HepG2 (cell line): Measurements from ENCODE around the gene DOCK11. TPM values are rescaled to one million over a fixed set of nuclear protein-coding genes. Genes with fewer than 3 reads are reported as not detected.
"Not testable (repeated sequence)": the region's sequence is repeated elsewhere in the genome, so short reads cannot be mapped to it uniquely, and the experiment has no call there.

ENCODE experiments used
- ATAC-seq: fragments of 200-7000 bp; cut with Tn5 transposase; 3 replicates; pipeline ENCODE4 v1.9.1; 2020; ENCODE audit warnings: mild to moderate bottlenecking, moderate library complexity
- BruUV-seq: library from RNA; stranded (reverse); fragments of 400-500 nt; replicated peaks from 2 replicates; lab custom pipeline; 2021; lab: Mats Ljungman, UMichigan
- CTCF ChIA-PET: fragments of 300-600 bp; formaldehyde crosslinking; extraction: SDS; loops from one replicate; lab custom pipeline; 2021; ENCODE audit warnings: low total read pairs, inconsistent platforms, low intra/inter-chr PET ratio; lab: Yijun Ruan, JAX
- POLR2A ChIA-PET: fragments of 350-600 bp; sonication (Branson Sonifier 250); formaldehyde crosslinking; loops from one replicate; lab custom pipeline; 2020; ENCODE audit warnings: antibody characterized with exemption, inconsistent platforms; lab: Yijun Ruan, JAX
- DNase-seq: peaks from one replicate; pipeline ENCODE4 v3.0.0-alpha.2; 2015; ENCODE audit warnings: low spot score
- FAIRE-seq: peaks from 3 replicates; lab custom pipeline; 2011; peaks lifted over from hg19 to GRCh38; lab: Jason Lieb, UNC
- H2AFZ ChIP-seq: one replicate; pipeline ENCODE4 v1.6.1; 2011; ENCODE audit warnings: low read length, inconsistent platforms
- H3K27ac ChIP-seq: fragments of 300-600 bp; 3 replicates; pipeline ENCODE4 v1.8.0; 2011; ENCODE audit warnings: mixed run types, mild to moderate bottlenecking, mixed read lengths, low read length, inconsistent platforms; ENCODE audit not compliant: insufficient read depth; ENCODE audit errors: extremely low read length
- H3K27me3 ChIP-seq, 2 experiments: fragments of 200-600 bp in 1 of 2; 2 replicates in 1 of 2; 3 replicates in 1 of 2; pipeline versions ENCODE4 v1.6.0 to v1.8.0; 2011; ENCODE audit warnings: low read length in 2 of 2, mild to moderate bottlenecking in 2 of 2, moderate library complexity in 2 of 2, inconsistent platforms in 1 of 2; ENCODE audit not compliant: insufficient read depth in 2 of 2, control insufficient read depth in 1 of 2
- H3K36me3 ChIP-seq, 2 experiments: fragments of 200-600 bp in 1 of 2; replicated peaks in 1 of 2; 2 replicates in 1 of 2; 3 replicates in 1 of 2; pipeline versions ENCODE4 v1.5.1 to v1.8.0; 2011; ENCODE audit warnings: low read length in 2 of 2, inconsistent platforms in 1 of 2; ENCODE audit not compliant: insufficient read depth in 2 of 2, control insufficient read depth in 1 of 2
- H3K4me1 ChIP-seq: 2 replicates; pipeline ENCODE4 v1.5.1; 2012; ENCODE audit warnings: low read length, inconsistent platforms; ENCODE audit not compliant: insufficient read depth
- H3K4me2 ChIP-seq: 2 replicates; pipeline ENCODE4 v1.6.0; 2011; ENCODE audit warnings: low read depth, low read length, inconsistent platforms
- H3K4me3 ChIP-seq, 3 experiments: fragments of 200-600 bp in 1 of 3; sonication (generic), shearing (Covaris generic) in 1 of 3; replicated peaks in 1 of 3; 2 replicates each; pipeline ENCODE4 v1.5.1; 2011 to 2016; ENCODE audit warnings: low read length in 3 of 3, inconsistent platforms in 2 of 3, low read depth in 2 of 3, mild to moderate bottlenecking in 2 of 3, control low read depth in 1 of 3, mixed read lengths in 1 of 3; ENCODE audit not compliant: insufficient read depth in 1 of 3
- H3K79me2 ChIP-seq: one replicate; pipeline ENCODE4 v1.6.1; 2011; ENCODE audit warnings: low read length, inconsistent platforms; ENCODE audit not compliant: insufficient read depth
- H3K9ac ChIP-seq: 2 replicates; pipeline ENCODE4 v1.6.0; 2011; ENCODE audit warnings: mild to moderate bottlenecking, low read depth, low read length, inconsistent platforms; ENCODE audit not compliant: insufficient read depth
- H3K9me3 ChIP-seq: 2 replicates; pipeline ENCODE4 v1.5.1; 2012; ENCODE audit warnings: mild to moderate bottlenecking, low read length
- H4K20me1 ChIP-seq: 2 replicates; pipeline ENCODE4 v1.6.0; 2011; ENCODE audit warnings: inconsistent platforms, mild to moderate bottlenecking, low read length, moderate library complexity; ENCODE audit not compliant: insufficient read depth
- BCL6 ChIP-seq: IDR thresholded peaks from 2 replicates; pipeline ENCODE4 v1.6.1; 2016; ENCODE audit warnings: missing genetic modification reagents, missing compliant biosample characterization
- CENPT ChIP-seq: sonication (generic); formaldehyde crosslinking; IDR thresholded peaks from 2 replicates; pipeline ENCODE4 v1.8.0; 2022; ENCODE audit warnings: low read depth, mild to moderate bottlenecking, moderate library complexity, missing genetic modification reagents
- HMG20B ChIP-seq: conservative IDR thresholded peaks from 2 replicates; pipeline ENCODE4 v1.6.1; 2016; ENCODE audit warnings: missing genetic modification reagents, missing compliant biosample characterization
- JUN ChIP-seq: sonication (generic); formaldehyde crosslinking; IDR thresholded peaks from 2 replicates; pipeline ENCODE4 v1.4.0; 2020; ENCODE audit warnings: mild to moderate bottlenecking, missing genetic modification reagents
- NFATC3 ChIP-seq: sonication (generic); formaldehyde crosslinking; IDR thresholded peaks from 2 replicates; pipeline ENCODE4 v1.5.1; 2020; ENCODE audit warnings: mild to moderate bottlenecking, missing genetic modification reagents
- RARA ChIP-seq: IDR thresholded peaks from 2 replicates; pipeline ENCODE4 v1.6.1; 2016; ENCODE audit warnings: missing genetic modification reagents, missing compliant biosample characterization
- SALL2 ChIP-seq: sonication (generic); formaldehyde crosslinking; IDR thresholded peaks from 2 replicates; pipeline ENCODE4 v1.8.1; 2023; ENCODE audit warnings: mild to moderate bottlenecking, missing genetic modification reagents, inconsistent platforms
- SNAPC5 ChIP-seq: sonication (generic); formaldehyde crosslinking; IDR thresholded peaks from 2 replicates; pipeline ENCODE4 v1.8.1; 2023; ENCODE audit warnings: mild to moderate bottlenecking, missing genetic modification reagents, borderline replicate concordance
- SRF ChIP-seq: IDR thresholded peaks from 2 replicates; pipeline ENCODE4 v1.6.1; 2011; ENCODE audit warnings: mild to moderate bottlenecking, low read depth, low read length, moderate library complexity
- TGIF2 ChIP-seq: IDR thresholded peaks from 2 replicates; pipeline ENCODE4 v1.6.1; 2016; ENCODE audit warnings: control low read depth, missing compliant biosample characterization
- ZBTB7B ChIP-seq: sonication (generic); formaldehyde crosslinking; IDR thresholded peaks from 2 replicates; pipeline ENCODE4 v1.4.0; 2020; ENCODE audit warnings: missing genetic modification reagents
- ZNF12 ChIP-seq: sonication (generic); formaldehyde crosslinking; IDR thresholded peaks from 2 replicates; pipeline ENCODE4 v1.5.0; 2020; ENCODE audit warnings: missing genetic modification reagents
- ZNF121 ChIP-seq: sonication (generic); formaldehyde crosslinking; IDR thresholded peaks from 2 replicates; pipeline ENCODE4 v1.5.0; 2020; ENCODE audit warnings: mild to moderate bottlenecking, missing genetic modification reagents
- ZNF264 ChIP-seq: sonication (generic); formaldehyde crosslinking; IDR thresholded peaks from 2 replicates; pipeline ENCODE4 v1.4.0; 2020; ENCODE audit warnings: missing genetic modification reagents
- ZNF598 ChIP-seq: sonication (generic); formaldehyde crosslinking; IDR thresholded peaks from 2 replicates; pipeline ENCODE4 v1.5.1; 2020; ENCODE audit warnings: mild to moderate bottlenecking, missing genetic modification reagents, borderline replicate concordance
- WGBS: methylation state at CpG from one replicate; pipeline ENCODE4 v1.1.6; 2017; ENCODE audit warnings: low lambda C conversion rate; 5-methylcytosine and 5-hydroxymethylcytosine counted together
- in situ Hi-C: cut with HindIII; loops from 2 replicates; pipeline ENCODE4 v1.10.0; 2017; ENCODE audit warnings: low pct_unique_long_range_greater_than_20kb; ENCODE audit not compliant: extremely low pct_ligation_motif_present
- intact Hi-C: fragments of 100-400 bp; cut with micrococcal nuclease; formaldehyde crosslinking; loops from one replicate; pipeline ENCODE4 v1.10.0; 2022; ENCODE audit not compliant: unreplicated experiment
- polyA plus RNA-seq, 8 experiments: library from polyadenylated mRNA; depleted of rRNA in 3 of 8; stranded (reverse) in 7 of 8; unstranded in 1 of 8; fragments of >200 nt; fragmentation: Illumina TruSeq in 4 of 8; extraction: Trizol in 4 of 8; gene quantifications; 2 replicates each; pipeline versions ENCODE4 v1.2.1 to v1.2.3, GENCODE V29; 2011 to 2016; ENCODE audit warnings: low read depth in 4 of 8, missing spikeins in 1 of 8, mixed read lengths in 1 of 8; ENCODE audit not compliant: insufficient read depth in 1 of 8
- total RNA-seq, 5 experiments: library from RNA; depleted of rRNA; stranded (reverse); fragments of >200 nt; fragmentation: Illumina TruSeq; extraction: Trizol; gene quantifications; 2 replicates each; pipeline ENCODE4 v1.2.3, GENCODE V29; 2016; ENCODE audit warnings: low read depth in 1 of 5
- TF ChIP-seq, protein P1 (sequence below): sonication (generic); formaldehyde crosslinking; IDR thresholded peaks from 2 replicates; pipeline ENCODE4 v1.4.0; 2020; ENCODE audit warnings: missing genetic modification reagents

Gene DOCK11
- total and polyA plus RNA-seq, 2 of the 13 experiments (the other 11 are each of a cell fraction or from before 2014, with no cell fraction given): 0.02 to 0.12 TPM

DNA sequence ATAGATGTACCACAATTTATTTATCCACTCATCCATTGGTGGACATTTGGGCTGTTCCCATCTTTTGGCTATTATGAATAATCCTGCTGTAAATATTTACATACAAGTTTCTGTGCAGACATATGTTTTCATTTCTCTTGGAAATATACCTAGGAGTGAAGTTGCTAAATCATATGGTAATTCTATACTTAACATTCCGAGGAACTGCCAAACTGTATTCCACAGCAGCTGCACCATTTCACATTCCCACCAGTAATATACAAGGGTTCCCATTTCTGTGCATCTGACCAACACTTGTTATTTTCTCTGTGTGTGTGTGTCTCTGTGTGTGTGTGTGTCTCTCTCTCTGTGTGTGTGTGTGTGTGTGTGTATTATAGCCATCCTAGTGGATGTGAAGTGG lies 15.4 kb upstream of the DOCK11 start (continued):
- TF ChIP-seq, protein P1, sequence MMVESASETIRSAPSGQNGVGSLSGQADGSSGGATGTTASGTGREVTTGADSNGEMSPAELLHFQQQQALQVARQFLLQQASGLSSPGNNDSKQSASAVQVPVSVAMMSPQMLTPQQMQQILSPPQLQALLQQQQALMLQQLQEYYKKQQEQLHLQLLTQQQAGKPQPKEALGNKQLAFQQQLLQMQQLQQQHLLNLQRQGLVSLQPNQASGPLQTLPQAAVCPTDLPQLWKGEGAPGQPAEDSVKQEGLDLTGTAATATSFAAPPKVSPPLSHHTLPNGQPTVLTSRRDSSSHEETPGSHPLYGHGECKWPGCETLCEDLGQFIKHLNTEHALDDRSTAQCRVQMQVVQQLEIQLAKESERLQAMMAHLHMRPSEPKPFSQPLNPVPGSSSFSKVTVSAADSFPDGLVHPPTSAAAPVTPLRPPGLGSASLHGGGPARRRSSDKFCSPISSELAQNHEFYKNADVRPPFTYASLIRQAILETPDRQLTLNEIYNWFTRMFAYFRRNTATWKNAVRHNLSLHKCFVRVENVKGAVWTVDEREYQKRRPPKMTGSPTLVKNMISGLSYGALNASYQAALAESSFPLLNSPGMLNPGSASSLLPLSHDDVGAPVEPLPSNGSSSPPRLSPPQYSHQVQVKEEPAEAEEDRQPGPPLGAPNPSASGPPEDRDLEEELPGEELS (CRISPR knock-in tag): no peak
- TF ChIP-seq ZNF12 (CRISPR knock-in tag) (no peak), ZBTB7B (CRISPR knock-in tag) (no peak), SNAPC5 (CRISPR knock-in tag) (no peak), CENPT (CRISPR knock-in tag) (no peak), NFATC3 (CRISPR knock-in tag) (no peak), ZNF598 (no peak), TGIF2 (no peak), HMG20B (CRISPR knock-in tag) (no peak), SRF (no peak), ZNF121 (no peak), JUN (CRISPR knock-in tag) (no peak), ZNF264 (CRISPR knock-in tag) (no peak), RARA (CRISPR knock-in tag) (no peak), SALL2 (CRISPR knock-in tag) (no peak), BCL6 (CRISPR knock-in tag) (no peak)

DNA sequence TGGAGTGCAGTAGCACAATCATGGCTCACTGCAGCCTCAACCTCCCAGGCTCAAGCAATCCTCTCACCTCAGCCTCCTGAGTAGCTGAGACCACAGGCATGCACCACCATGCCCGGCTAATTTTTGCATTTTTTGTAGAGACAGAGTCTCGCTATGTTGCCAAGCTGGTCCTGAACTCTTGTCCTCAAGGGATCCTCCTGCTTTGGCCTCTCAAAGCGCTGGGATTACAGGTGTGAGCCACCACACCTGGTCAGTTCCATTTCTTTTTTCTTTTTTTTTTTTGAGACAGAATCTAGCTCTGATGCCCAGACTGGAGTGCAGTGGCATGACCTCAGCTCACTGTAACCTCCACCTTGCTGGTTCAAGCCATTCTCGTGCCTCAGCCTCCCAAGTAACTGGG lies 13.2 kb upstream of the DOCK11 start:
- CTCF ChIA-PET, H3K4me1 ChIP-seq, H3K36me3 ChIP-seq, intact Hi-C loops, in situ Hi-C loops, H3K79me2 ChIP-seq, BruUV-seq, H4K20me1 ChIP-seq, POLR2A ChIA-PET, H3K27me3 ChIP-seq, ATAC-seq, H2AFZ ChIP-seq, H3K27ac ChIP-seq, H3K9ac ChIP-seq, H3K9me3 ChIP-seq, DNase-seq, H3K4me3 ChIP-seq, H3K4me2 ChIP-seq, FAIRE-seq: not testable (repeated sequence)
- WGBS: 61% methylated on average over 3 of the region's 4 CpGs
